IPS-18c (cell line): ENCODE measurements around the gene PCARE.

Experiments
- H3K4me3 ChIP-seq: 2 replicates; pipeline ENCODE4 v1.7.0; 2013; ENCODE audit warnings: low read depth, mild to moderate bottlenecking, low read length, moderate library complexity; ENCODE audit not compliant: insufficient read depth
- H3K9me3 ChIP-seq: one replicate; pipeline ENCODE4 v1.6.1; 2013; ENCODE audit warnings: mild to moderate bottlenecking, low read length, moderate library complexity; ENCODE audit not compliant: control insufficient read depth, insufficient read depth

PCARE gene

GRCh38 chr2:29025711-29026110, 48.6 kb downstream of the PCARE start:
- H3K9me3 ChIP-seq, result no peaks in the 10 kb centered on the region
- no peak overlapping the region for H3K4me3 ChIP-seq

- no peak overlapping the region for H3K4me3 ChIP-seq
Measured at GRCh38 chr2:29024882-29025430, 49.4 kb downstream of the PCARE start.

GRCh38 chr2:29023188-29023587, 51.1 kb downstream of the PCARE start:
- Histone ChIP-seq H3K4me3 (no peak overlapping the region), H3K9me3 (no peaks in the 10 kb centered on the region)

More at GRCh38 chr2:29024882-29025430, 49.4 kb downstream of the PCARE start:
- no peaks in the 10 kb centered on the region for H3K9me3 ChIP-seq

DNA sequence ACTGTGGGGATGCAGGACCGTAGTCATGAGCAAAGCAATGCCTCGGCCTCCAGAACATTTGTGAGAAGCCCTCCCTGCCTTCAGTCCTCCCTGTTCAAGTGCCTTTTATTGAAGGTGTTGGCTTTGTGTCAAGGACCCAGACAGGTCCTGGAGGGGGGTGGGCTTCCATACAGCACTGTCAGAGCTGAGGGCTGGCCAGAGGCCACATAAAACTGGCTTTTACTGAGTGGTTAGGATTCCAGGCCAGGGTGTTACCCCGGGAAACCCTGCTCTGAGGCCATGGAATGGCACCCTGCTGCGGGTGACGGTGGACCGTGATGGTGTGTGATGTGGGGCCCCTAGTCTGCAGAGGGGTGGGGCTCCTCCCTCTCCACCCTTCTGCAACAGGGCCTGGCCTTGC, 51.6 kb downstream of the PCARE start:
- Histone ChIP-seq H3K9me3 (no peaks in the 10 kb centered on the region), H3K4me3 (no peak overlapping the region)

- Histone ChIP-seq H3K4me3 (no peak overlapping the region), H3K9me3 (no peaks in the 10 kb centered on the region)
Measured at GRCh38 chr2:29021886-29022285, 52.4 kb downstream of the PCARE start.

GRCh38 chr2:29017716-29018435, 56.4 kb downstream of the PCARE start:
- no peak overlapping the region for H3K4me3 ChIP-seq
- no peaks in the 10 kb centered on the region for H3K9me3 ChIP-seq

- no peaks in the 10 kb centered on the region for H3K9me3 ChIP-seq
- H3K4me3 ChIP-seq, result no peak overlapping the region
Measured at GRCh38 chr2:29016504-29016903, 57.8 kb downstream of the PCARE start.

DNA sequence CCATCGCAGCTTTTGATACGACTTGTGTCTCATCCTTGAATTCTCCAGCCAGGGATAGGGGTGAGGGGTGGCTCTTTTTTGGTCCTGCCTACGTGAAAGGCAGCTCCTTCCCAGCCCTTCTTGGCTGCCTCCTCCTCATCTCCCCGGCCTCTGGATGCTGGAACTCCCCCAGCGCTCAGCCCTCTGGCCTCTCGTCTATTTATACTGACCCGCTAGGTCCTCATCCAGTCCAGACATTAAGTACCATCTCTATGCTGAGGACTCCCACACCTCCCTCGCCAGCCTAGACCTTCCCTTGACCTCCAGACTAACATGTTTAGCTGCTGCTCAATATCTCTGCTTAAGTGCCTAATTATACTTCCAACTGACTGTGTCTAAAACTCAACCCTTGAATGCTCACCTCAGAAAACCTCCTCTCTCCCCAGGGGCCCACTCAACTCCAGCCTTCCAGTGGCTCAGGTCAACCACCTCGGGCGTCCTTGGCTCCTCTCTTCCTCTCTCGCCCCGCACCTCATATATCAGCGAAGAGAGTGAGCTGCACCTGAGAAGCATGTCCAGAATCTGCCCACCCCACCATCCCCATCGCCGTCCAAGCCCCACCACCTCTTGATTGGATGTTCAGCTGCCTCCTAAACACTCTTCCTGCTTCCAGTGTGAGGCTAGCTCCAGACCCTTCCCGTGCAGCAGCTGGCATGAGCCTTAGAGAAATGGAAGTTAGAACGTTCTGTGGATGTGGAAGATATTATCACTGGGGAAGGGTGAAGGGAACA, 58.4 kb downstream of the PCARE start:
- no peak overlapping the region for H3K4me3 ChIP-seq
- no peaks in the 10 kb centered on the region for H3K9me3 ChIP-seq

GRCh38 chr2:29014811-29015421, 59.4 kb downstream of the PCARE start:
- H3K4me3 ChIP-seq, result no peak overlapping the region
- H3K9me3 ChIP-seq, result no peaks in the 10 kb centered on the region

DNA sequence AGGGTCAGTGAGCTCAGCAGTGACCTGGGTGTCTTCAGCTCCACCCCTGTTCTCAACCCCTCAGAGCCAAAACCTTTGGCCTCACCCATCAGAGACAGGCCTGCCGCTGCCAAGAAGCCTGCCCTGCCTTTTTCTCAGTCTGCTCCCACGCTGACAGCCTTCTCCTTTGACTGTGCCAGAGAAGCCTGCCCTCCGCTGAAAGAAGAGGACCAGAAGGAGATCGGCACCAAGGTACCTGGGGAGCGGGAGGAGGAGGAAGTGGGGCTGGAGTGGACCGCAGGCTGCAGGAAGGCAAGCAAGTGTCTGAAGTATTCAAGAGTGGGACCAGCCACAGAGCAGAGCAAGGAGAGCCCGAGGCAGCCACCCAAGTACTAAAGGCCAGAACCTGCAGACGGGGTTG, 60.0 kb downstream of the PCARE start:
- no peak overlapping the region for H3K4me3 ChIP-seq

DNA sequence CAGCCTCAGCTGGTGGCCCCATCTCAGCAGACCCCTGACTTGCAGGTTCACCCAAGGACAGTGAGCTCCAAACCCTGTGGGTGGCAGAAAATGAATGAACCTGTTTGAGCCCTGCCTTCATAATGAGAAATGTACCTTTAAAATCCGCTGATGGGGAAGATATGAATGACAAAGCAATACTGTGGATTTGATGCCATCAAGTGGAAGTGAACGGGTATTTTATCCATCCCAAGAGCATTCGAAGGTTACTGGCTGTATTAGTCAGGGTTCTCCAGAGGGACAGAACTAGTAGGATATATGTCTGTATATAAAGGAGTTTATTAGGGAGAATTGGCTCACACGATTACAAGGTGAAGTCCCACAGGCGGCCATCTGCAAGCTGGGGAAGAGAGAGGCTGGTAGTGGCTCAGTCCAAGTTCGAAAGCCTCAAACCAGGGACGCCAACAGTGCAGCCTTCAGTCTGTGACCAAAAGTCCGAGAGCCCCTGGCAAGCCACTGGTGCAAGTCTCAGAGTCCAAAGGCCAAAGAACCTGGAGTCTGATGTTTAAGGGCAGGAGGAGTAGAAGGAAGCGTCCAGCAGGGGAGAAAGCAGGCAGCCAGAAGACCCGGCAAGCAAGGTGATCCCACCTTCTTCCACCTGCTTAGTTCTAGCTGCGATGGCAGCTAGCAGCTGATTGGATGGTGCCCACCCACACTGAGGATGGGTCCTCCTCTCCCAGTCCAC, 61.1 kb downstream of the PCARE start:
- Histone ChIP-seq H3K9me3 (no peaks in the 10 kb centered on the region), H3K4me3 (no peak overlapping the region)

More for the DNA sequence above, 60.0 kb downstream of the PCARE start:
- no peaks in the 10 kb centered on the region for H3K9me3 ChIP-seq

DNA sequence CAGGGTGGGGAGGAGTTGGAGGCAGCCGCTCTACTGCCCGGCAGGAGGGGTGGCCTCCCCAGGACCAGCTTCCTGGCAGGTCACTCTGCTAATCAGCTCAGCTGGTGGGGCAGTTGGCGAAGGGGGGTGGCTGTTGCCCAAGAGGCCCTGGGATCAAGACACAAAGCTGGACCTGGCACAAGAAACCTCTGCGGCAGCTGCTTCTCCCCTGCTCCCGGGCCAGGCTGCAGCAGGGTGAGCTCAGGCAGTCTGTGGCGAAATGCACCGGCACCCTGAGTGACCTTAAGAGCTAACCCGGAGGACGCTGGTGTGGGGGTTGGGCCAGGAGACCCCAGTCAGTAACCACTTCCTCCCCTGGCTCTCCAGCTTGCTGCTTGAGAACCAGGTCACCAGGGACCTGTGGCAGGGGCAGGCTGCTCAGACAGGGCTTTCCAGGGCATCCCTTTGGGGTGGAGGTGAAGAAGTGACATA, 62.1 kb downstream of the PCARE start:
- no peak overlapping the region for H3K4me3 ChIP-seq
- H3K9me3 ChIP-seq, result no peaks in the 10 kb centered on the region
